Thyroid gland (tissue), 4 donors: ENCODE data around the gene LSS.

ENCODE experiments used
- POLR2A ChIP-seq, 2 donors: fragments of 450-650 bp; IDR thresholded peaks; one replicate each; pipeline ENCODE4 v1.6.1; 2017; ENCODE audit warnings: antibody characterized with exemption in 2 of 2, mild to moderate bottlenecking in 2 of 2, moderate library complexity in 1 of 2
- TF ChIP-seq, protein P1 (sequence below), 6 experiments: fragments of 200-600 bp in 3 of 6; fragments of 450-650 bp in 3 of 6; sonication (generic) in 3 of 6; IDR thresholded peaks; one replicate each; pipeline ENCODE4 v1.5.1; 2016 to 2019; ENCODE audit warnings: antibody characterized with exemption in 6 of 6, mild to moderate bottlenecking in 2 of 6, inconsistent platforms in 1 of 6, moderate library complexity in 1 of 6

GRCh38 chr21:46221664-46222435 is 6.7 kb downstream of the LSS start:
- TF ChIP-seq, protein P1, sequence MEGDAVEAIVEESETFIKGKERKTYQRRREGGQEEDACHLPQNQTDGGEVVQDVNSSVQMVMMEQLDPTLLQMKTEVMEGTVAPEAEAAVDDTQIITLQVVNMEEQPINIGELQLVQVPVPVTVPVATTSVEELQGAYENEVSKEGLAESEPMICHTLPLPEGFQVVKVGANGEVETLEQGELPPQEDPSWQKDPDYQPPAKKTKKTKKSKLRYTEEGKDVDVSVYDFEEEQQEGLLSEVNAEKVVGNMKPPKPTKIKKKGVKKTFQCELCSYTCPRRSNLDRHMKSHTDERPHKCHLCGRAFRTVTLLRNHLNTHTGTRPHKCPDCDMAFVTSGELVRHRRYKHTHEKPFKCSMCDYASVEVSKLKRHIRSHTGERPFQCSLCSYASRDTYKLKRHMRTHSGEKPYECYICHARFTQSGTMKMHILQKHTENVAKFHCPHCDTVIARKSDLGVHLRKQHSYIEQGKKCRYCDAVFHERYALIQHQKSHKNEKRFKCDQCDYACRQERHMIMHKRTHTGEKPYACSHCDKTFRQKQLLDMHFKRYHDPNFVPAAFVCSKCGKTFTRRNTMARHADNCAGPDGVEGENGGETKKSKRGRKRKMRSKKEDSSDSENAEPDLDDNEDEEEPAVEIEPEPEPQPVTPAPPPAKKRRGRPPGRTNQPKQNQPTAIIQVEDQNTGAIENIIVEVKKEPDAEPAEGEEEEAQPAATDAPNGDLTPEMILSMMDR (IDR thresholded peaks at IDR 0.05): no peak
- no peak for TF ChIP-seq POLR2A (IDR thresholded peaks at IDR 0.05)
